Liver (tissue), 9 donors: ENCODE results near the gene PHF19. TPM values are rescaled to one million over a fixed set of nuclear protein-coding genes. Genes with fewer than 3 reads are reported as not detected.

Experiments used
- DNase-seq: peaks from one replicate; pipeline ENCODE4 v3.0.0-alpha.2; 2017; ENCODE audit warnings: low spot score
- H3K27ac ChIP-seq, 2 donors: one replicate each; pipeline ENCODE4 v1.7.0; 2013; ENCODE audit warnings: inconsistent platforms in 2 of 2, low read length in 2 of 2, control low read depth in 1 of 2, low read depth in 1 of 2, mild to moderate bottlenecking in 1 of 2
- H3K27me3 ChIP-seq, 4 donors: one replicate each; pipeline versions ENCODE4 v1.6.1 to v1.7.0; 2013; ENCODE audit warnings: low read length in 3 of 4, inconsistent platforms in 1 of 4, mild to moderate bottlenecking in 1 of 4, moderate library complexity in 1 of 4; ENCODE audit not compliant: control insufficient read depth in 4 of 4, insufficient read depth in 4 of 4
- H3K36me3 ChIP-seq, 4 donors: one replicate each; pipeline versions ENCODE4 v1.6.1 to v1.7.0; 2013; ENCODE audit warnings: low read length in 3 of 4, mild to moderate bottlenecking in 3 of 4, low read depth in 1 of 4, moderate library complexity in 1 of 4; ENCODE audit not compliant: control insufficient read depth in 4 of 4, insufficient read depth in 3 of 4
- H3K4me1 ChIP-seq, 4 donors: one replicate each; pipeline versions ENCODE4 v1.6.1 to v1.7.0; 2013; ENCODE audit warnings: low read length in 3 of 4, mild to moderate bottlenecking in 3 of 4, moderate library complexity in 1 of 4; ENCODE audit not compliant: control insufficient read depth in 4 of 4, insufficient read depth in 4 of 4
- H3K4me3 ChIP-seq, 3 donors: one replicate each; pipeline versions ENCODE4 v1.6.1 to v1.7.0; 2013; ENCODE audit warnings: low read length in 3 of 3, control low read depth in 1 of 3, low read depth in 1 of 3, mild to moderate bottlenecking in 1 of 3
- H3K9ac ChIP-seq, 2 donors: one replicate each; pipeline ENCODE4 v1.7.0; 2013; ENCODE audit warnings: low read length in 2 of 2, mild to moderate bottlenecking in 2 of 2, moderate library complexity in 2 of 2, control low read depth in 1 of 2, low read depth in 1 of 2
- H3K9me3 ChIP-seq, 4 donors: one replicate each; pipeline versions ENCODE4 v1.6.1 to v1.7.0; 2013; ENCODE audit warnings: low read length in 3 of 4; ENCODE audit not compliant: control insufficient read depth in 4 of 4
- ATF3 ChIP-seq: IDR thresholded peaks from 2 replicates; pipeline ENCODE4 v1.6.1; 2016; ENCODE audit warnings: antibody characterized with exemption
- EGR1 ChIP-seq, 2 donors: IDR thresholded peaks; 2 replicates each; pipeline ENCODE4 v1.6.1; 2016 to 2018; ENCODE audit warnings: antibody characterized with exemption in 2 of 2, low read depth in 2 of 2
- FOXA1 ChIP-seq: IDR thresholded peaks from 2 replicates; pipeline ENCODE4 v1.6.1; 2016; ENCODE audit warnings: antibody characterized with exemption
- GABPA ChIP-seq, 2 donors: IDR thresholded peaks in 1 of 2; conservative IDR thresholded peaks in 1 of 2; 2 replicates each; pipeline ENCODE4 v1.6.1; 2016; ENCODE audit warnings: antibody characterized with exemption in 2 of 2, mild to moderate bottlenecking in 1 of 2, moderate library complexity in 1 of 2
- HNF4A ChIP-seq, 2 donors: conservative IDR thresholded peaks; 2 replicates each; pipeline ENCODE4 v1.6.1; 2016; ENCODE audit warnings: antibody characterized with exemption in 2 of 2, mild to moderate bottlenecking in 2 of 2
- HNF4G ChIP-seq: IDR thresholded peaks from 2 replicates; pipeline ENCODE4 v1.6.1; 2016; ENCODE audit warnings: antibody characterized with exemption
- NR2F2 ChIP-seq: IDR thresholded peaks from 2 replicates; pipeline ENCODE4 v1.6.1; 2016; ENCODE audit warnings: antibody characterized with exemption
- RAD21 ChIP-seq, 2 donors: IDR thresholded peaks; 2 replicates each; pipeline ENCODE4 v1.6.1; 2016; ENCODE audit warnings: antibody characterized with exemption in 2 of 2, mild to moderate bottlenecking in 2 of 2
- RXRA ChIP-seq, 2 donors: IDR thresholded peaks; 2 replicates each; pipeline ENCODE4 v1.6.1; 2017 to 2018; ENCODE audit warnings: antibody characterized with exemption in 2 of 2, mild to moderate bottlenecking in 1 of 2
- SP1 ChIP-seq: IDR thresholded peaks from 2 replicates; pipeline ENCODE4 v1.6.1; 2018; ENCODE audit warnings: antibody characterized with exemption, mild to moderate bottlenecking
- TAF1 ChIP-seq: conservative IDR thresholded peaks from 2 replicates; pipeline ENCODE4 v1.6.1; 2016; ENCODE audit warnings: antibody characterized with exemption, mild to moderate bottlenecking
- YY1 ChIP-seq: IDR thresholded peaks from 2 replicates; pipeline ENCODE4 v1.6.1; 2016; ENCODE audit warnings: antibody characterized with exemption, mild to moderate bottlenecking
- ZBTB33 ChIP-seq: IDR thresholded peaks from 2 replicates; pipeline ENCODE4 v1.6.1; 2016; ENCODE audit warnings: antibody characterized with exemption
- WGBS: extraction: QIAGEN DNeasy Blood & Tissue Kit; methylation state at CpG from one replicate; pipeline ENCODE4 v1.1.7; 2013; 5-methylcytosine and 5-hydroxymethylcytosine counted together
- polyA plus RNA-seq, 2 donors: library from polyadenylated mRNA; stranded (reverse) in 1 of 2; unstranded in 1 of 2; fragments of 200-250 nt in 1 of 2; fragments of >200 nt in 1 of 2; fragmentation: Nextera tagmentation in 1 of 2; extraction: Ambion mirVana in 1 of 2; gene quantifications; one replicate each; pipeline versions ENCODE4 v1.2.1 to v1.2.3, GENCODE V29; 2013 to 2015
- total RNA-seq, 2 donors: library from RNA; depleted of rRNA; stranded (reverse); fragments of >200 nt; gene quantifications; one replicate each; pipeline ENCODE4 v1.2.3, GENCODE V29; 2014
- TF ChIP-seq, protein P1 (sequence below): fragments of 150-350 bp; IDR thresholded peaks from 2 replicates; pipeline ENCODE4 v1.5.1; 2017; ENCODE audit warnings: improper control_type of control experiment, low read depth, low read length; ENCODE audit not compliant: missing input control
- donor health status: healthy.
- donor health status: healthy.
- donor health status: healthy.
- donor health status: healthy.
- donor health status: healthy.

The PHF19 gene
- total and polyA plus RNA-seq, 4 donors: 1.9 to 16.0 (median 3.5) TPM

GRCh38 chr9:120922404-120923195, 45.6 kb upstream of the PHF19 start (continued):
- TF ChIP-seq EGR1 (IDR thresholded peaks at IDR 0.05; ENCODE audit: low read depth in 2 of 2) (no peak), ZBTB33 (no peak), TAF1 (no peak)

GRCh38 chr9:120921661-120922181, 44.7 kb upstream of the PHF19 start:
- no peak for DNase-seq
- no peak overlapping the region for H3K4me3 ChIP-seq
- no peaks in the 10 kb centered on the region for H3K9me3 ChIP-seq
- 81% methylated on average over 8 of the region's 8 CpGs for WGBS
- H3K4me1 ChIP-seq: peaks cover 0 to 6% (median 0%) of the 10 kb centered on the region in 4 donors
- TF ChIP-seq YY1 (no peak), RAD21 (IDR thresholded peaks at IDR 0.05) (no peak), SP1 (no peak), RXRA (IDR thresholded peaks at IDR 0.05) (no peak), HNF4A (conservative IDR thresholded peaks at IDR 0.05) (no peak), TAF1 (no peak), HNF4G (no peak), ZBTB33 (no peak), EGR1 (IDR thresholded peaks at IDR 0.05; ENCODE audit: low read depth in 2 of 2) (no peak), FOXA1 (no peak)
- TF ChIP-seq, protein P1, sequence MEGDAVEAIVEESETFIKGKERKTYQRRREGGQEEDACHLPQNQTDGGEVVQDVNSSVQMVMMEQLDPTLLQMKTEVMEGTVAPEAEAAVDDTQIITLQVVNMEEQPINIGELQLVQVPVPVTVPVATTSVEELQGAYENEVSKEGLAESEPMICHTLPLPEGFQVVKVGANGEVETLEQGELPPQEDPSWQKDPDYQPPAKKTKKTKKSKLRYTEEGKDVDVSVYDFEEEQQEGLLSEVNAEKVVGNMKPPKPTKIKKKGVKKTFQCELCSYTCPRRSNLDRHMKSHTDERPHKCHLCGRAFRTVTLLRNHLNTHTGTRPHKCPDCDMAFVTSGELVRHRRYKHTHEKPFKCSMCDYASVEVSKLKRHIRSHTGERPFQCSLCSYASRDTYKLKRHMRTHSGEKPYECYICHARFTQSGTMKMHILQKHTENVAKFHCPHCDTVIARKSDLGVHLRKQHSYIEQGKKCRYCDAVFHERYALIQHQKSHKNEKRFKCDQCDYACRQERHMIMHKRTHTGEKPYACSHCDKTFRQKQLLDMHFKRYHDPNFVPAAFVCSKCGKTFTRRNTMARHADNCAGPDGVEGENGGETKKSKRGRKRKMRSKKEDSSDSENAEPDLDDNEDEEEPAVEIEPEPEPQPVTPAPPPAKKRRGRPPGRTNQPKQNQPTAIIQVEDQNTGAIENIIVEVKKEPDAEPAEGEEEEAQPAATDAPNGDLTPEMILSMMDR: no peak
- H3K27me3 ChIP-seq: no peaks in the 10 kb centered on the region
- H3K9ac ChIP-seq: no peak overlapping the region
- H3K27ac ChIP-seq: no peak overlapping the region
- no peaks in the 10 kb centered on the region for H3K36me3 ChIP-seq

DNA sequence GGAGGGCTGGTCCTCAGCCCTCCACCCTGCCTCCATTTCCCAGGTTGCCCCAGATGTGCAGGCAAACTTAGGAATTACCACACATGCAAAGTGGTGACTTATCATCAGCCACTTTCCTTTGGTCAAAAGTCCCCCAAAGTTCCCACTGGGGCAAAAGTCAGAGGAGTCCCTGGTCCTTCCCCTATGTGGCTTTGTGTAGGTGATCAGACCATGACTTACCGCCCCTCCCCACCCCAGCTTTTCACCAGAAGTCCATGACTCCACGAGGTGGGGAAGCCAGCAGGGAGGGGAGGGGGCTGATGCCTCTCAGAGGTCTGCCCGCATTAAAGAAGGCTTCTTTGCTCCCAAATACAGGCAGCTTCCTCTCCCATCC, 43.8 kb upstream of the PHF19 start:
- Histone ChIP-seq H3K27ac (peak overlapping the region in 1 of 2 donors; percentile 36), H3K9me3 (no peaks in the 10 kb centered on the region), H3K4me3 (no peak overlapping the region), H3K27me3 (no peaks in the 10 kb centered on the region), H3K4me1 (peaks cover 0 to 10% (median 0%) of the 10 kb centered on the region in 4 donors), H3K9ac (no peak overlapping the region), H3K36me3 (no peaks in the 10 kb centered on the region)
- WGBS: 77% methylated on average over 3 of the region's 3 CpGs
- DNase-seq: no peak
- TF ChIP-seq FOXA1 (no peak), ATF3 (no peak), GABPA (IDR thresholded peaks at IDR 0.05 in 1 of 2, conservative IDR thresholded peaks at IDR 0.05 in 1 of 2) (no peak), RAD21 (IDR thresholded peaks at IDR 0.05) (no peak), EGR1 (IDR thresholded peaks at IDR 0.05; ENCODE audit: low read depth in 2 of 2) (no peak), NR2F2 (no peak), HNF4G (no peak)
